ENCODE measurements around the gene RASSF3. TPM values are rescaled to one million over a fixed set of nuclear protein-coding genes. Genes with fewer than 3 reads are reported as not detected.

Gene RASSF3
- total and polyA plus RNA-seq, 2 experiments from 2014 or later: 20.6 to 39.6 TPM

DNA sequence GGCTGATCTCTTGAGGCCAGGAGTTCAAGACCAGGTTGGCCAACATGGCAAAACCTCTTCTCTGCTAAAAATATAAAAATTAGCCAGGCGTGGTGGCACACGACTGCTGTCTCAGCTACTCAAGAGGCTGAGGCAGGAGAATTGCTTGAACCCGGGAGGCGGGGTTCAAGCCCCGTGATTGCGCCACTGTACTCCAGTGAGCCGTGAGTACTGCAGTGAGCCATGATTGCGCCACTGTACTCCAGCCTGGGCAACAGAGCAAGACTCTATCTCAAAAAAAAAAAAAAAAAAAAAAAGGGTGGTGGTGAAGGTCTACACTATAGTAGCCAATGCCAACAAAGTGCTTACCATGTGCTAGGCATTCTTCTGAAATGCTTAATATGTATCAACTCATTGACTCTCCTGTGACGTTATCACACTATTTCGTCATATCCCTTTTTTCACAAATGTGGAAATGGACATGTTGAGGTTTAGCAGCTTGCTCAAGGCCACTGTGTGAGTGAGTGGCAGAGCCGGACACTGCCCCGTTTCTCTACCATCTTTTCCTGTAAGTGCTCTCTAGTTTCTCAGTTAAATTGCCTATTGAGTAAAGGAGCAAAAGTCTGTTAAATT lies 89.3 kb downstream of the RASSF3 start (continued):
- TF ChIP-seq ZNF462 (CRISPR knock-in tag; IDR thresholded peaks at IDR 0.05) (no peak), STAT1 (IDR thresholded peaks at IDR 0.05; ENCODE audit: unreplicated experiment) (no peak), EZH2 (IDR thresholded peaks at IDR 0.05; ENCODE audit: low read depth, unreplicated experiment) (no peak), ZNF114 (CRISPR knock-in tag; IDR thresholded peaks at IDR 0.05) (no peak), CREB1 (CRISPR knock-in tag; IDR thresholded peaks at IDR 0.05; ENCODE audit: low read depth) (no peak), NANOG (IDR thresholded peaks at IDR 0.05; ENCODE audit: borderline replicate concordance) (no peak), ZNF331 (CRISPR knock-in tag; IDR thresholded peaks at IDR 0.05; ENCODE audit: low read depth) (no peak), EZH2phosphoT487 (IDR thresholded peaks at IDR 0.05; ENCODE audit: unreplicated experiment) (no peak)
- TF ChIP-seq, protein P1, sequence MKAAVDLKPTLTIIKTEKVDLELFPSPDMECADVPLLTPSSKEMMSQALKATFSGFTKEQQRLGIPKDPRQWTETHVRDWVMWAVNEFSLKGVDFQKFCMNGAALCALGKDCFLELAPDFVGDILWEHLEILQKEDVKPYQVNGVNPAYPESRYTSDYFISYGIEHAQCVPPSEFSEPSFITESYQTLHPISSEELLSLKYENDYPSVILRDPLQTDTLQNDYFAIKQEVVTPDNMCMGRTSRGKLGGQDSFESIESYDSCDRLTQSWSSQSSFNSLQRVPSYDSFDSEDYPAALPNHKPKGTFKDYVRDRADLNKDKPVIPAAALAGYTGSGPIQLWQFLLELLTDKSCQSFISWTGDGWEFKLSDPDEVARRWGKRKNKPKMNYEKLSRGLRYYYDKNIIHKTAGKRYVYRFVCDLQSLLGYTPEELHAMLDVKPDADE (IDR thresholded peaks at IDR 0.05): no peak
